Measurements from ENCODE around the gene WFIKKN1.
A peak's percentile ranks its signal among the peaks of the same experiment; 100 is the strongest.

Gene WFIKKN1

GRCh38 chr16:637081-638018, 6.6 kb downstream of the WFIKKN1 start:
- peak in 11 of 14 donors; percentile 27 to 99 (median 95) for DNase-seq

GRCh38 chr16:638034-638543, 7.3 kb downstream of the WFIKKN1 start:
- DNase-seq: no peak

- no peak for DNase-seq
These were observed 8.1 kb downstream of the WFIKKN1 start for GRCh38 chr16:638836-639235.

DNA sequence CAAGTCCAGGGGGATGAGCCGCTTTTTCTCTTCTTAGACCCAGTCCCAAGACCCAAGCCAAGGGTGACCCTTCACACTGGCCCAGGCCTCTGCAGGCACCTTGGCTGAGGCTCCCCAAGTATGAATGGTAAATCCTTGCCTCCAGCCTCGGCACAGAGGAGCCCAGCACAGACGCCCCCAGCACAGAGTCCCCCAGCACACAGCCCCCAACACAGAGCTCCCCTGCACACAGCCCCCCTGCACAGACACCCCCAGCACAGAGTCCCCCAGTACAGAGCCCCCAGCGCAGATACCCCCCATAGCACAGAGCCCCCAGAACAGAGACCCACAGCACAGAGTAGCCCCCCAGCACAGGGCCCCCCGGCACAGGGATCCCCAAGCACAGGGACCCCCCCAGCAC, 9.8 kb downstream of the WFIKKN1 start:
- DNase-seq: no peak

GRCh38 chr16:641326-642188, 10.8 kb downstream of the WFIKKN1 start, which contains the start of gene MCRIP2:
Gene MCRIP2 (plus strand): TSS chr16:641828. CDS start chr16:641992, 164 bp downstream.
- peak in 13 of 14 donors; percentile 15 to 84 (median 62) for DNase-seq

DNA sequence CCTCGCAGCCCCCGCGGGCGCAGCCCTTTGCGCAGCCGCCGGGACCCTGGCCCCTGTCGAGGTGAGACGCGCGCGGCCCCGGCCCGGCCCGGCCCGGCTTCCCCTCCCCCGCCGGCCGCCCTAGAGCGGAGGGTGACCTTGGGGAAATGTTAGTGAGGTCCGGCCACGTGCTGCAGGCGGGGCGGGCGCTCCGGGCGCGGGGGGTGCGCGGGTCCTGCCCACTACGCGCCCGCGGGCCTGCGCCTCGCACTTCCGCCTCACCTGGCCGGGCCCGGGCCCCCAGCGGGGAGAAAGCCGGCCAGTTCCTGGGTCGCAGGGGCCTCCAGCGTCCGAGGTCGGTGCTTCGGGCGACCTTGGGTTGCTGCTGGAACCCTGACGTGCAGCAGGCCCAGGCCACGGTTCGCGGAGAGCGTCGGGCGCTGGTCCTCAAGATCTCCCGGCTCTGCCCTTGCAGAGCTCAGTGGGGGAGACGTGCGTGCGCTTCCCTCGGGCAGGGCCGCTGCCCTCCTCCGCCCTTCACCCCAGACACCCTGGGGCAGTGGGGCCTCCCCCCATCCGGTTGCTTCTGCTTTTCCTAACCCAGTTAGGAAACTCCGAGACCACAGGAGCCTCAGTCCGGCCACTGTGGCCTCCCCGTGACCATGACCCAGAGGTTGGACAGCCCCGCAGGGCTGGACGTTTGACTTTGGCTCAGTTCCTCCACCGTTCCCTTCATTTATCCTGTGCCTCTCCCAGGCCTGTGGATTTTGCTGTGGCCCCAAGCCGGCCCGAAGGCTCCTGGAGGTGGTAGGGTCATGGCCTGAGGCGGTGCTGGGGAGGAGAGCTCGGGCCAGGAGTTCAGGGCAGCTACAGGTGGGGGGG, 11.6 kb downstream of the WFIKKN1 start:
- DNase-seq: peak in 7 of 14 donors; percentile 13 to 58 (median 44)

GRCh38 chr16:643050-643368, 12.2 kb downstream of the WFIKKN1 start:
- DNase-seq: no peak

- DNase-seq: no peak
These were observed 13.8 kb downstream of the WFIKKN1 start for GRCh38 chr16:644556-644955.

DNA sequence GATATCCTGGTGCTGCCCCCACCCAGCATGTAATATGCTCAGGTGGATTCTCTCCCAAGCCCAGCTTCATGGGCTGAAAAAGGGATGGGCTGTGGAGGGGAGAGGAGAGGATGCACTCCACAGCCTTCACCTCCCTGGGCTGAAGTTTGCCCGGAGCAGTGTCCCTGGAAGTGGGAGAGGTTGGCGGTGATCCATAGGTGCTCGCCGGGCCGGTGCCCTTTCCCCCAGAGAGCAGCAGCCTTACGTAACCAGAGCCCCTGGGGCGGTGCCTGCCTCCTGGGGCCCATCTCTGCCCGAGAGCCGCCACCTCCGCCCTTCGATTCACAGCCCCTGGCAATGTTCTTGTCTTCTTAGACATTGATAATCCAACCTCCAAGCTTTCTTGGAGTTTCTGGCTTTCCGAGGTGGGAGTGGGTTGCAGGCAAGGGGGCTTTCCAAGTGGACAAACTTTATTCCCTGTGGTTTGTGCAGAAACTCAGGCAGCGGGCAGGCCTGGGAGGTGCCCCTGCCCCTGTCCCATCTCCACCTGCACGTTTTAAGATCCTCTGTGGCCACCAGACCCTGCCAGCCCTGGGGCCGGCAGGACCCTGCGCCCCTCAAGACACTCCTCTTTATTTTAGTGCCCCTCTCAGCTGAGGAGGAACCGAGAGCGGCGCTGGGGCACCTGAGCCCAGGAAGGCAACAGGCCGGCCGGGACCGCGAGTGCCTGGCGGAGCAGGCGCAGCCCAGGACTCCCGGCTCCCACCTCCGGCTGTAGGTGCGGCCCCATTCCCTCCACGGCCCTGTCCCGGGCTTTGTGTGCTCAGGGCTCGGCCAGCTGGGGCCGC, 15.3 kb downstream of the WFIKKN1 start:
- DNase-seq: no peak

GRCh38 chr16:646679-647172, 15.9 kb downstream of the WFIKKN1 start:
- no peak for DNase-seq

- no peak for DNase-seq
These were observed 16.6 kb downstream of the WFIKKN1 start for GRCh38 chr16:647173-647902.

DNA sequence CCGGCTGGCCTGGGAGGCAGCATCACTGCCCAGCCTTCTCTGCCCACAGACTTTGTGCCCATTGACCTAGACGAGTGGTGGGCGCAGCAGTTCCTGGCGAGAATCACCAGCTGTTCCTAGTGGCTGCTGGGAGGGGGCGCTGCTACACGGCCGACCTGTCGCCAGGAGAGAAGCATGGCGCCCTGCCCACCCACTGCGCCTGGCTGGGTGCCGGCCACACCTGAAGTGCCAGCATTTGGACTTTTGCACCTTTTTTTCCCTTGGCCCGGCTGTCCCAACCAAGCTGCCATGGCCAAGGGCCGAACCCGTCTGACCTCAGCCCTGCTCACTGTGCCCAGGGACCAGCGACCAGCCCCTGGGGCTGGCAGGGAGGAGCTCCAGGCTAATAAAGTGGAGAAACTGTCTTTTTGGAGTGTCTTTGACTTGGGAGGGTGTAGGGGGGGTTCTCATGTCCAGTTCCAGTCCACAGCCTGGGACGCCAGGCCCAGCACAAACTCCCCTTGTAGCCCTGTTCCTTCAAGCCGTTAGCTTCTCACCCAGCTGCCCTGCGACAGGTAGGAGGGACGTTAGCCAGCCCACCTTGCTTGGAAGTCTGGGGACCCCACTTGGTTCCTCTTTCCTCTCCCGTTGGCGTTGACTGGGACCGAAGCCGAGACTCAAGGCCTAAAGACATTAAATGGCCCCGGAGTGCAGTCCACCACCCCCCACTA, 17.4 kb downstream of the WFIKKN1 start:
- DNase-seq: no peak

GRCh38 chr16:648781-649589, 18.2 kb downstream of the WFIKKN1 start, which contains the start of gene WDR90:
Gene WDR90 (plus strand): TSS chr16:649365. CDS start chr16:649417, 52 bp downstream.
- DNase-seq: peak; percentile 47 to 93 (median 84)

DNA sequence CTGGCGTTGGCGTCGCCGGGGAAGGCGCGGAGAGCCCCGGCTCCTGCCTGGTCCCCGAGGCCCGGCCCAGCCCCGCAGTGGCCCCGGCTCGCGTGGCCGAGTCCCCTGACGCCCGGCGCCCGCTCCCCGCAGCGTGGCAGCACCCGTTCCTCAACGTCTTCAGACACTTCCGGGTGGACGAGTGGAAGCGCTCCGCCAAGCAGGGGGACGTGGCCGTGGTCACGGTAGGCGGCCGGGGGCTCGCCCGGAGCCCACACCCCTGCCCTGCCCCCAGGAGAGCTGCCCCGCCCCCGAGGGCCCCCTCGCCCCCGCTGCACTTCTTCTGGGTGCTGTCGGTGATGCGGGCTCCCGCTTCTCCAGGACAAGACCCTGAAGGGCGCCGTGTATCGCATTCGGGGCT, 18.8 kb downstream of the WFIKKN1 start:
- no peak for DNase-seq

- no peak for DNase-seq
These were observed 21.1 kb downstream of the WFIKKN1 start for GRCh38 chr16:651844-652243.

DNA sequence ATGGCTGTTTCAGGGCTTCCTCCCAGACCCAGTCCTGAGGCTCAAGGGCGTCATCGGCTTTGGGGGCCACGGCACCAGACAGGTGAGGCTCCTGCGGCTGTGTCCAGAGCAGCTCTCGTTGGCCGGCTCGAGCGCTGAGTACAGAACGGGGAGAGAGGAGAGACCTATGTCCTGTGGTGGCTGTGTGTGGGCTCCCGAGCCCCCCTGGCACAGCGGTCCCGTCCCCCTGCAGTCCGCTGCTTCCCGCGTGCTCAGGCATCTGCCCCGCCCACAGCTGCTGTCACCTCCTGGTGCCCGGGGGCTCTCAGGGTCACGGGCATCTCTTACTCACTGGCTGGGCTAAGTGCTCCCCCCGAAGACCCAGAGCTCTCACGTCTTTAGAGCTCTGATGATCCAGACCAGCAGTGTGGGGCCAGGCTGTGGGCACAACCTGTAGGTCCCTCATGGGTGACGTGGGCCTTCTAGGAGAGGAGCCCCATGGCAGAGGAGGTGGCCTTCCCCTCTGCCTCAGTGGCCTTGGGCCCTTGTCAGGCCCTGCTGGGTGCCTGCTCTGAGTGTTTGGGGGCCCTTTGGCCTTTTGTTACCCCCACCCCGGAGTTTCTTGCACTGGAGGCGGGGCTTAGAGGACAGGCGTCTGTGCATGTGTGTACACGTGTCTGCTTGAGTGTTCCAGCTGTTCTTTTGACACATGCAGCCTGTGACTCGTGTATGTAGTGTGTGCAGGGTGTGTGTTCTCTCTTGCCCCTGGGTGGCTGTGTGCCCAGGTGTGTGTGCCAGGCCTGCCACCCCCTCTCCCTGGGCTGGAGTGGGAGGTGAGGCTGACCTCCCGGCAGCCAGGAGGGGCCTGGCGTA, 21.9 kb downstream of the WFIKKN1 start:
- DNase-seq: no peak

GRCh38 chr16:654034-654433, 23.2 kb downstream of the WFIKKN1 start:
- no peak for DNase-seq

GRCh38 chr16:657487-657886, 26.7 kb downstream of the WFIKKN1 start:
- no peak for DNase-seq
